ENCODE measurements around the gene KDM1A.

Gene KDM1A

GRCh38 chr1:23126200-23126599 is 106.9 kb downstream of the KDM1A start:
- TF ChIP-seq SPI1 (IDR thresholded peaks at IDR 0.05; ENCODE audit: borderline replicate concordance, low read depth) = no peak
- no peak for TF ChIP-seq POLR2AphosphoS5 (IDR thresholded peaks at IDR 0.05; ENCODE audit: low read depth)
- TF ChIP-seq CTCF (IDR thresholded peaks at IDR 0.05; ENCODE audit: insufficient read depth, low read length) = no peak
- no peak for TF ChIP-seq GABPA (IDR thresholded peaks at IDR 0.05; ENCODE audit: low read depth)
- no peak for TF ChIP-seq REST (IDR thresholded peaks at IDR 0.05; ENCODE audit: insufficient replicate concordance, low read depth)
- Histone ChIP-seq H3K4me3 (replicated peaks; ENCODE audit: insufficient read depth, low read length) (no peak overlapping the region), H3K27ac (replicated peaks) (no peak overlapping the region), H3K27me3 (ENCODE audit: insufficient read depth, poor library complexity, severe bottlenecking) (no peaks in the 10 kb centered on the region)
- no peak for DNase-seq (ENCODE audit: low read depth in 1 of 2, low spot score in 1 of 2)

GRCh38 chr1:23126801-23127200 is 107.5 kb downstream of the KDM1A start:
- Histone ChIP-seq H3K4me3 (replicated peaks; ENCODE audit: insufficient read depth, low read length) (no peak overlapping the region), H3K27ac (replicated peaks) (no peak overlapping the region), H3K27me3 (ENCODE audit: insufficient read depth, poor library complexity, severe bottlenecking) (no peaks in the 10 kb centered on the region)
- TF ChIP-seq GABPA (IDR thresholded peaks at IDR 0.05; ENCODE audit: low read depth) (no peak), CTCF (IDR thresholded peaks at IDR 0.05; ENCODE audit: insufficient read depth, low read length) (no peak), REST (IDR thresholded peaks at IDR 0.05; ENCODE audit: insufficient replicate concordance, low read depth) (no peak), POLR2AphosphoS5 (IDR thresholded peaks at IDR 0.05; ENCODE audit: low read depth) (no peak), SPI1 (IDR thresholded peaks at IDR 0.05; ENCODE audit: borderline replicate concordance, low read depth) (no peak)
- no peak for DNase-seq (ENCODE audit: low read depth in 1 of 2, low spot score in 1 of 2)

- DNase-seq (ENCODE audit: low read depth in 1 of 2, low spot score in 1 of 2) = no peak
- TF ChIP-seq GABPA (IDR thresholded peaks at IDR 0.05; ENCODE audit: low read depth) = no peak
- no peak for TF ChIP-seq SPI1 (IDR thresholded peaks at IDR 0.05; ENCODE audit: borderline replicate concordance, low read depth)
- no peak for TF ChIP-seq POLR2AphosphoS5 (IDR thresholded peaks at IDR 0.05; ENCODE audit: low read depth)
- TF ChIP-seq CTCF (IDR thresholded peaks at IDR 0.05; ENCODE audit: insufficient read depth, low read length) = no peak
- no peak for TF ChIP-seq REST (IDR thresholded peaks at IDR 0.05; ENCODE audit: insufficient replicate concordance, low read depth)
- Histone ChIP-seq H3K27me3 (ENCODE audit: insufficient read depth, poor library complexity, severe bottlenecking) (no peaks in the 10 kb centered on the region), H3K27ac (replicated peaks) (no peak overlapping the region), H3K4me3 (replicated peaks; ENCODE audit: insufficient read depth, low read length) (no peak overlapping the region)
Observed at GRCh38 chr1:23129846-23130245, 110.6 kb downstream of the KDM1A start.
